IPS-NIHi7 (cell line): ENCODE measurements around the gene PLCB4.
"Not testable (repeated sequence)": the region's sequence is repeated elsewhere in the genome, so short reads cannot be mapped to it uniquely, and the experiment has no call there.

Experiments used
- DNase-seq: peaks from one replicate; pipeline ENCODE4 v3.0.0; 2012; ENCODE audit warnings: mixed read lengths; ENCODE audit errors: extremely low spot score

PLCB4 gene

DNA sequence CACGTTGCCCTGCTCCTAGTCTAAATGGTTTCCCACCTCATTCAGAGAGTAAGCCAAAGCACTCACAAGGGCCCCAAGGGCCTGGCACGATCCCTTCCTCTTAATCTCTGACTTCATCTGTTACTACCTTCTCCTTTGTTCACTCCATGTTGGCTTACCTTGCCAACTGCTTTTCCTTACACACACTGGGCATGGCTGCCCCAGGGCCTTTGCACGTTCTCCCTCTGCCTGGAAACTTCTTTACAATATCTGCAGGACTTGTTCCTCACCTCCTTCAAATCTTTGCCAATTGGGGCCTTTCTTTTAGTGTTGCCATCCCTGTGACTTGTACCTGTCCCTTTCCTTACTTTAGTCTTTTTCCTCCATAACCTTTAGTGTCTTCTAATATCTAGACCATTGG is 73.9 kb downstream of the PLCB4 start:
- DNase-seq: no peak

DNA sequence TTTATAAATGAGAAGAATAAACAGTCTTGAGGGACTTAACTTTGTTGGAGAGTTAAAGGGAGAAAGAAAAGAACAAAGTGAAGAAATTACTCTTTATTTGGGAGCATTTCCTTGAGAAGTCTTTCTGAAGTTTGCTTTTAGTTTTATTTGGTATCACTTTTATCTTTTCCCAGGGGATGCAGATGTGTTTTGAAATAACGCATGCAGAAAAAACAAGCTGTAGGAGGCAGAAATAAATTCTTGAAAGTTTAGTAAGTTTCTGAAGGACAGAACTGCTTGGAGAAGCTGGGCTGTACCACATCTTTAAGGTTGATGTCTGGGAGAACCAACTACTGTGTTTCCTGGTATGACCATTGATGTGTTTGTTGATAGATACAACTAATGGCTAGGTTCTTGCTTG is 75.0 kb downstream of the PLCB4 start:
- DNase-seq: no peak

DNA sequence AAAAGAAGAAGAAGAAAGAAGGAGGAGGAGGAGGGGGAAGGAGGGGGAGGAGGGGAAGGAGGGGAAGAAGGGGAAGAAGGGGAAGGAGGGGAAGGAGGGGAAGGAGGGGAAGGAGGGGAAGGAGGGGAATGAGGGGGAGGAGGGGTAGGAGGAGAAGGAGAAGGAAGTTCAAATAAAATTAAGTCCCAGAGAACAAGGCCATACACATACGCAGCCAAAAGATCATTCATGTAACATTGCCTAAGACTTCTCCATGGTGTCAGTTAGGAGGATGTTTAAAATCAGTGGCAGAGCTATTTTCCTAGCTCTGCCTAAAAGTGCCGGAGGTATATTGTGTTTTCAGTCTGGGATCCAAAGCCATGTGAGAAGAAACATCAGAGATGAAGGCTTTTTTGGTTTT is 75.8 kb downstream of the PLCB4 start:
- no peak for DNase-seq

DNA sequence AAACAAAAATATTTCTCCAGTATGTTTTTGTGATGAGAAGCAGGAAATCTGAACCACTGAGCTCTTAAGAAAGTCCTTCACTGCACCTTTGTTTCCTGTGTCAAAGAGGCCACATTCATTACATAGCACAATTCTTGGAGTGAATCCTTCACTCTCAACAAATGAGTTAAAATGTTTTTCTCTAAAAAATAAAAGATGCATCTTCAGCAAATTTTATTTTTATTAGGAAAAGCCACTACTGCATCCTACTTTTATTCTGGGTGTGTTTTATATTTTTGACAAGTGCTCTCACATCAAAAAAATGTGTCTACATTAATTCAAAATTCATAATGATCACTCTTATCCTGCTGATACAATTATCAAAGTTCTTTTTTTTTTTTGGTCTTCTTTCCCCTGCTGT is 76.3 kb downstream of the PLCB4 start:
- no peak for DNase-seq

DNA sequence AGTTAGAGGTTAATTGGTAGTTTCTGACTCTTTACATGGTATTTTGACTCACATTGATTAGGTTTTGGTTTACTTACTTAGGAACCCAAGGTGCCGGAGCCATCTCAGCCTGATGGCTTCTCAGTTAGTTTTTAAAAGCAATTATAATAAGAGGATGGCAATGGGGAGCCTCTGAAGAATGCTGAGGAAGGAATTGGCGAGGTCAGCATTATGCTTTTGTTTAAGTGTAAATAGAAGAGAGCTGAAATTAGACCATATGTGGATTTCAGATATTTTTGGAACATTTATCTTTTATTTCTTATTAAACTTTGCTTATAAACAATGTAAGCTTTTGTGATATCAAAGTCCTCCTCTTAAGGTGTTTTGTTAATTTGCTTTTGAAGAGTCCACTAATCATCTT is 77.8 kb downstream of the PLCB4 start:
- DNase-seq: no peak

DNA sequence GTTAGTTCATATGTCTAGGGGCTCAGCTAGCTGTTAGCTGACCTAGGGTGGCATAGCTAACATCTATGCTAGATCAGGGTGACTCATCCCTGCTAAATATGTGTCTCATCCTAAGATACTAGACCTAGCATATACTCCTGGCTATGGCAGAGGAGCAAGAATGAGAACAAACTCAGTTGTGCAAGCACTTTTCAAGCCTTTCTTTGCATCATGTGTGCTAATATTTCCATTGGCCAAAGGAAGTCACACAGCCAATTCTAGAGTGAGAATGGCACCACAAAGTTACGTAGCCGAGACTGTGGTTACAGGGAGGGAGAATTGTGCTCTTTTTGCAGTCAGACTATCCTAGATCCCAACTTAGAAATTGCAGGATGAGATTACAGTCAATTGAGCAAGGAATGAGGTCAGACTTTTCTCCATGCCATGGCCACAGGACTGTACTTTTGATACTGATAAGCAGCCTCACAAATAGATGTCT is 78.7 kb downstream of the PLCB4 start:
- DNase-seq: no peak

DNA sequence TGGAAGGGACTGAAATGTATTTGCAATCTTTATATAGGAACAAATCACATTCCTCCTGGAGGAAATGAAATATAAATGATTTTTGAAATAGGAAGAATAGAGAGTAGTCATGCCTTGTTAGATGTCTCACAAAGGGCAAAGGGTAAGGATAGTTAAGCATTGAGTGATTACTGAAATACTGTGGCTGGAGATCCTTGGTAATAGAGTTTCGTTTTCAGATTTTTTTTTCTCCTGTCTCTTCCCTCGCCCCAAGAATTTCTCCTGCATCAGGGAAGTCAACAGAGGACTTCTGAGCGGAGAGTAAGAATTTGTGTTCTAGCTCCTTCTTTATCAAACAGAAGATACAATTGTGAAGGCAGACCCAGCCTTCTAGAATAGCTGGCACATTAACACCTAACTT is 79.4 kb downstream of the PLCB4 start:
- no peak for DNase-seq

DNA sequence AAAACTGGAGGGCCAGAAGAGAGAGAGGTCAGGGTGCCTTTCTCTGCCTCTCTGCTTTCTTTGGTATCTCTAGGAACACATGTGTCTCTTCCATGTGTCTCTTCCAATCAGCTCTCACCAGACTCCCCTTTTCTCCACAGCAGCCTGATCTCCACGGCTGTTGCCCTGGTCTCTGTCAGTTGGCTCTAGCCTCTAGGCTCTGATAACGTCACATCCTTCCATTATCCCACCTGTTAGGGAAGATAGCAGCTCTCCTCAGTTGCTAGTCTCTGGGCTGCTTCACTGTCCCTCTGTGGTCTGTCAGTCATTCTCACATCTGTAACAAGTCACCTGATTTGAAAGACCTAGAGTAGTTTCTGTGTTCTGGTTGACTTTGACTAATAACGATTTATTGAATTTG is 80.2 kb downstream of the PLCB4 start:
- DNase-seq: no peak

DNA sequence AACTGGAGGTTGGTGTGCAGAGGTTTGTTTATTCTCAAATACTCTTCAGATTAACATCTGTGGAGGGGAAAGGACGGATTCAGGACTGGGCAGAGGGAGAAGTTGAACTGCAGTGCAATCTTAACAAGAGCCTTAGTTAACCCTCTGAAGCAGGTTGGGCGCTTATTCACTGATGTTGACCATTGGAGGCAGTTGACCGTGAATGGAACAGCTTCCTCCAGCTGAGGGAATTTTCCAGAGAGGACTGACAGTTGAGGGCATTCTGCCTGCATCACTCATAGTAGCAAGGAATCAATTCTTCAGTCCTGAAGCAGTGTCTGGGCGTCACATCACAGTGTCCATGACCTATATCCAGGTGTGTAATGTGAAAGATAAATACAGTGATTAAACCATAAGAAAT is 80.9 kb downstream of the PLCB4 start:
- no peak for DNase-seq

DNA sequence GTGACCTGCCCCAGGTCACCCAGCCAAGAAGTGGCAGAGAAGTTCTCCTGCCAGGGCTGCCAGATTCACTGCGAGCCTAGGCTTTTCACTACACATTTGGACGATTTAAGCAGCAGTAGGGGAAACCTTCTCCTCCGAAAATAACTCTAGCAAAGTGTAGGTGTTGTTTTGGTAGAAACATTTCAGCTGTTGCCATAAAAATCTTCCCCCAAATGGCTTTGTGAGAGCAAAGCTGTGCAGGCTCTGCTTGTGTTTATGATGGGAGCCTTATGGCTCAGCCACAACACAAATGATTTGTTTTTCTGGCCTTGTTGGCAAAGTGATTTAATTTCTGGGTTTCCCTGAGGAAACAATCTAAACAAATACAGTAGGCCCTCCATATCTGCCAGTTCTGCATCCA is 81.8 kb downstream of the PLCB4 start:
- DNase-seq: no peak

DNA sequence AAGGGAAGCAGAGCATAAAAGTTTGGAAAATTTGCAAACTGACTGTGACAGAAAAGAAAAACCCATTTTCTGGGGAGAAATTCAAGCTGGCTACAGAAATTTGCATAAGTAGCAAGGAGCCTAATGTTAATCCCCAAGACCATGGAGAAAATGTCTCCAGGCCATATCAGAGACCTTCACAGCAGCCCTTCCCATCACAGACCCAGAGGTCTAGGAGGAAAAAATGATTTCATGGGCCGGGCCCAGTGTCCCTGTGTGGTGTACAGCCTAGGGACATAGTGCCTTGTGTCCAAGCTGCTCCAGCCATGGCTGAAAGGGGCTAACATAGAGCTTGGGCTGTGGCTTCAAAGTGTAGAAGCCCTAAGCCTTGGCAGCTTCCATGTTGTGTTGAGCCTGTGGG is 83.3 kb downstream of the PLCB4 start:
- DNase-seq: not testable (repeated sequence)

DNA sequence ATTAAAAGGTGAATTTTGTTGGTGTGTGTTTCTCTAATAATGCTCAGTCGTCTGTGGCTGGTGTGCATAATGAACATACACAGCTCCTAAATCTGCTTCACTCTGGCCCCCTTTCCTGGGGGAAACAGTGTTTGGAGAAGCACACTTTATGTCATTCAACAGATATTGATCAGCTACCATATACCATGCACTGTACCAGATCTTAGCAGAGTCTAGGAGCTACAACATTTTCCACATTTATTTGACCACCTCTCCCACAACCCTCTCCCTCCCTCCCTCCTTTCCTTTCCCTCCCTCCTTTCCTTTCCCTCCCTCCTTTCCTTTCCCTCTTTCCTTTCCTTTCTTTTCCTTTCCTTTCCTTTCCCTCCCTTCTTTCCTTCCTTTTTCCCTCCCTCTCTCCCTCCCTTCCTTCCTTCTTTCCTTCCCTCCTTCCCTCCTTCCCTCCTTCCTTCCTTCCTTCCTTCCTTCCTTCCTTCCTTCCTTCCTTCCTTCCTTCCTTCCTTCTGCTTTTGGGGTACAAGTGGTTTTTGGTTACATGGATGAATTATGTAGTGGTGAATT is 85.7 kb downstream of the PLCB4 start:
- no peak for DNase-seq

DNA sequence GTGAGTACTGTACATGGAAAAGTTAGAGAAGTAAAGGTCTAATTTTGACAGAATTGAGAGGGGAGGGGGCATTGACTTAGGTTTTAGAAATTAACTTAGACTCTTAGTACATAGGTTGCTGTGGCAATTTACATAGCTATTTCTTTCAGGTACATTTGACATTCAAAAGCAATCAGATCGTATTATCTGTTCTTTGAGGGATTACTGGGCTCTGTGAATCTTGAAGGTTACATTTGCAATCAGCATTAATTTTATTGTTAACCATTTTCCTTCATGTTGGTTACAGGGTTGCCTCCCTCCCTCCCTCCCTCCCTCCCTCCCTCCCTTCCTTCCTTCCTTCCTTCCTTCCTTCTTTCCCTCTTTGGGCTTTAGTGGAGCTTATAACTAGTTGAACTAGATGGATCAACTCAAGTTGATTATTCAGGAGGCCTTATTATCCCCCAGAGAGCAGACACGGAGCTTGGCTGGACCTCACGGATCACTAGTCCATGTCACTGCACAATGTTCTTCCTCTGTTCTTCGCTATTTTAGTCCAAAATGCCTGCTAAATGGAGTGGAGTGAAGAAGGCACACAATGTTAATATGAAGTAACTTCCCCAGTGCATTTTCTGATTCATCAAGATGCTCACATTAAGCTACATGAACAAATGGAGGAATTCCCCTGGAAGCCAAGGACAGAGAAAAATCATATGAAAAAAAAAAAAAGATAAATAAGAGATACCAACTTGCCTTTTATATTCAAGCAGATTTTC is 87.8 kb downstream of the PLCB4 start:
- no peak for DNase-seq

DNA sequence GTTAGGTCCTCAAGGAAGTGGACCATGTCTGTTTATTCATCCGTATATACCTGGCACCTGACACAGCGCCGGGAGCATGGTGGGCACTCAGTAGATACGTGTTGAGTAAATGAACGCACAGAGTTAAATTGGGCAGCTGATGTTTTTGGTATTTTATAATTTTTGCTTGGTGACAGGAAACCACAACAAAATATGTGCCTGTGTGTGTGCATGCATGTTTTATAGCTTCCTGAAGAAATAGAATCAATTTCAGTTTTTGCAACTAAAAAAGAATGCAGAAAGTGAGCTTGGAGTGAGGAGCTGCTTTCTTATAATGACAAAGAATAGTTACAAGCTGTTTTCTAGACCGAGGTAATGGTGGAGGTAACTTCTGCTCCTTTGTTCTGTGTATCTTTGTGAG is 91.4 kb downstream of the PLCB4 start:
- no peak for DNase-seq

DNA sequence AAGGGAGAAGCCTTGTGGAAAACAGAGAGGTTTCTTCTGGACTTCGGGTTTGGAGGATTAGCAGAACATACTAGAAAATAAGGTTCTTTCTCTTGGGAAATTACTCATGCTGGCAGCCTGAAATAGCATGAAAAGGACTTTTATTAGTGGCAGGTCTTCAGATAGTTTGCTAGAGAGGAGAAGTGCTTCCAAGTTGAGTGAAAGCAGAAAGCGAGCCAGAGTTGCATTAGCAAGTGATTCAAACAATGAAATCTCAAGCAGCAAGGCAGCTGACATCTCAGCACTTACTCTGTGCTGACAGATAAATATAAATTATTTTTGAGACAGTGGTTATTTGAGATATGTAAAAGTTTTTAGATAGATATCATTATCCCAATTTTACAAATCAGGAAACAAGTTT is 91.9 kb downstream of the PLCB4 start:
- no peak for DNase-seq

DNA sequence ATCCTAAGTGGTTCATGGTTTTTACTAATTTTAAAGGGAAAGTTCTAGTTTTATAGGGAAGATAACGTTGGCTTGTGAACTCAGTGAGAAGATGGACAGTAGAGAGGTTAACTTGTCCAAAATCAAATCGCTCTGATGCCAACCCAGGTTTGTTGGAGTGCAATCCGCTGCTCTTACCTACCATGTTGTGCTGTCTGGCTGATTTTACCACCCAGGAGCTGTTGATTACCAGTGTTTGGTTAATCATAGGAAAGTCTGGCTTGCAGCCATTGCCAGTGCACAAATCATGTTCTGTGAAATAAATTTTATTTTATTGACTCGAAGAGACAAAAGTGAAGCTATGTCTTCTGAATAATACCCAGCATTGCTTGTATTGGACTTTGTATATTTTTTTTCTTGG is 92.4 kb downstream of the PLCB4 start:
- no peak for DNase-seq

DNA sequence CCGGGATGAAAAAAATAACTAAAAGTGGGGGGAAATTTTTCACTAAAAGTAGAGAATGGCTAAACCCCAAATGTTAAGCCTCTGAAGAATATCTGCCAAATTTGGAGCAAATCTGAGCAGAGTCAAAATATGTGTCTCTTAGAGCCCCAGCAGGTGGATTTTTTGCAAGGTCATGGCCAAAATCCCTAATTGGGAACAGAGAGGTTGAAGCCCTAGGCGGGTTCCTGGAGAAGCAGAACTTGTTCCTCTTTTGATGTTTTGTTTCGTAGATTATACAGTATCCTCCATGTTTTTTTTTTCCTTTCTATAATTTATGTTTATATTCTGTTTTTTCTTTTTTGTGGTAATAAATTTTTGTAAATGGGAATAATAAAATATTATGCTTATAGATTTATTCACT is 94.4 kb downstream of the PLCB4 start:
- DNase-seq: no peak

DNA sequence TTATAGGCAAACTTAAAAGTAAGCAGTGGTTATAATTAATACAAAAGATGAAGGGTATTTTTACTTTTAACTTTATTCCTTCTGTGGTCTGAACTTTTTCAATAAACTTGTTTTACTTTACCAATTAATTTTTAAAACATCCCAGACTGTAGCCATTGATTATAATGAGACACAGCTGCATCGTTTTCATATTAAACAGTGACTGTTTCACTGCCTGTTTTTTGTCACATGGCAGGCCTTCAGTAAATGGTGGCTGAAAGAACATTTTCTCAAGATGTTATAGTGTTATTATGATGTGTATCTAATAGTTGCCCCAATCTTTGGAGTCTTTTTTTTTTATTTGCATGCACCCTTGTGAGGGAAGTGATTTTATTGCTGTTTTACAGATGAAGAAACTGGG is 95.1 kb downstream of the PLCB4 start:
- no peak for DNase-seq

DNA sequence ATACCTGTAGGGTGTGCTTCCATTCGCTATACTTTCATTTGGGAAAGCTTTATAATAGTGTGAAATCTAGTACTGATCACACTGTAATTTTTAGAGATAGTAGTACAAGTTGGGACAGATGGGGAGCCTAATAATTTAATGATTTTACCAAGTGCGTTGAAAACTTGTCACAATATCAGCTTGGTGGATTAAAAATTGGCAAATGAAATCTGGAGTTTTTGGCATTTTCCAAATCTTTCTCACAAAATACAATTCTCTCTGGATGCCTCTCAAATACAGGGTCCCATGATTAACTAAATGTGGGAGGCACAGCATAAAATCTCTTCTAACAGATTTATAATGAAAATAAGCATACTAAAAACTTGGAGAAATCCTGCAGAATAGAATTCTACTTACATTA is 96.4 kb downstream of the PLCB4 start:
- DNase-seq: no peak

DNA sequence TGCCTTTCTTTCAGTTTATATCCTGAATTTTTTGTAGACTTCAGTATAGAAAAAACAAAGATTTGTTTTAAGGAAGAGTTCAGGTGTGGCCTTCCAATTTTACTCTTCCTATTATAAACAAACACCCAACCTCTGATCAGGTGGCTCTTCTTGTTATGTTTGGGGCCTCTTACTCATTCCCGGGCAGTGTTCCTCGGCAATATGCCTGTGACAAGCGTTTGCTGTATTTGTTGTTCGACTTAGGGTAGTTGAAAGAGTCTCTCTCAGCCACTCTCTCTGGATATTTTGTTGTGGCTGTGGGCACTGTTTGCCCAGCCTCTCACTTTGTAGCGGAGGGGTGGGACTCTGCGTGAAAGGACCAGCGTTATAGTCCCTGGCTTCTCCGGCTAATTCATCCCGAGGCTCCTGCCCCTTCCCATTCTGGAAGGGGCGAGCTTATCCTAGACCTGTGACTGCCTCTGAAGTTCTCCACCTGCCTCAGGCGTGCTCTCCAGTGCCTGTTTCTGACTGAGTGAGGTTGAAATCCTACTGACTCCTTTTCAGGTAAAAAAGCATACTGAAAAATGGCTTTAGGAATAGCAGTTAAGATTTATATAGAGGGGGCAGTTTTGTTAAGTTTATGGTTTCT is 97.4 kb downstream of the PLCB4 start:
- peak; percentile 21 for DNase-seq

DNA sequence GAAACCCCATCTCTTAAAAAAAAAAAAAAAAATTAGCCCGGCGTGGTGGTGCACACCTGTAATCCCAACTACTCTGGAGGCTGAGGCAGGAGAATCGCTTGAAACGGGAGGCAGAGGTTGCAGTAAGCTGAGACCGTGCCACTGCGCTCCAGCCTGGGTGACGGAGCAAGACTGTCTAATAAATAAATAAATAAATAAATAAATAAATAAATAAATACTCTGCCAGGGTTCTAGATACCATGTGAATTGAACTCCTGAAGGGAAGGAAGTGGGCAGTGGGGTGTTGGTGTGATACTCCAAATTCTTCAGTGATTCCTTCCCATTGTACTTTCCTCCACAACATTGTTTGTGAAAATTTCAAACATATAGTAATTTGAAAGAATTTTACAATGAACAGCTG is 100.5 kb downstream of the PLCB4 start:
- no peak for DNase-seq

DNA sequence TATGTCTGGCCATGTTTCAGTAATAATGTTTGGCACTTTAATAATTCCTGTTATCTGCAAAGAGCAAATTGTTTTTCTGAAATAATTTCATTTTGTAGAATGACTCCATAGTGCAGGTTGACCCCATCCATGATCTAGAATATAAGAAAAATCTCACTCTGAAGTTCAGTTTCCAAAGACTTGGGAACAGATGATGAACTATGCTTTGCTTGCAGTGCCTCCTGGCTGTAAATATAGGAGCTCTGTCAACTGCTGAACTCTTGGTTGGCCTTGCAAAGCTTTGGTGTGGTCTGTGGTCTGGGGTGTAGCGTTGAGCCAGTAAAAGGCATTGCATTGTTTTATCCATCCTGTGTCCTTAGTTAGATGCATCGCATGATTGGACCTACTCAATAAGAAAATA is 104.0 kb downstream of the PLCB4 start:
- DNase-seq: no peak

DNA sequence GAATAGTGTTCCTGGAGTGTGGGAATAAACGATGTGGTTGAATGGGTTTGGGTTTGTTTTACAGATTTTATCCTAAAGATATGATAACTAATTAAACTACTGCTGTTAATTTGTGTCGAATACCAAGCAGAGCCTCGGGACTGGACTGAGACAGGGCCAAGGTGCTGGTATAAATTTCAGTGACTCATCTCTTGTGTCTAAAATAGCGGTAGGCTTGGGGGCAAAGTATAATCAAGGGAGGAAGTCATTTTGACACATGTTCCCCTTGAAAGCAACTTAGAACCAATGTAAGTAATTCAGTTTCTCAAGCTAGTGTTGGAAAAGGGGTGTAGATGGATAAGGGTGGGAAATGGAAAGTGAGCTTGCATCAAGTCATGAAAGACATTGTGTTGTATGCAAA is 108.4 kb downstream of the PLCB4 start:
- no peak for DNase-seq
